Parathyroid adenoma (tissue), 2 donors: Measurements from ENCODE around the gene HMGCL.
A peak's percentile ranks its signal among the peaks of the same experiment; 100 is the strongest.
"Not testable (repeated sequence)": the region's sequence is repeated elsewhere in the genome, so short reads cannot be mapped to it uniquely, and the experiment has no call there.

Source experiments
- H2AFZ ChIP-seq: fragments of 300-600 bp; sonication (generic); one replicate; pipeline ENCODE4 v1.7.0; 2017; ENCODE audit warnings: antibody characterized with exemption, mild to moderate bottlenecking
- H3K27ac ChIP-seq: fragments of 300-600 bp; sonication (generic); one replicate; pipeline ENCODE4 v1.7.0; 2017
- H3K27me3 ChIP-seq: fragments of 300-600 bp; sonication (generic); one replicate; pipeline ENCODE4 v1.7.0; 2017; ENCODE audit warnings: low read length; ENCODE audit not compliant: control insufficient read depth, insufficient read depth
- H3K36me3 ChIP-seq: fragments of 300-600 bp; sonication (generic); one replicate; pipeline ENCODE4 v1.7.0; 2017; ENCODE audit warnings: low read length; ENCODE audit not compliant: control insufficient read depth, insufficient read depth
- H3K4me1 ChIP-seq: fragments of 300-600 bp; sonication (generic); one replicate; pipeline ENCODE4 v1.7.0; 2017; ENCODE audit warnings: control low read depth
- H3K4me2 ChIP-seq: fragments of 300-600 bp; sonication (generic); one replicate; pipeline ENCODE4 v1.7.0; 2017; ENCODE audit warnings: low read length
- H3K4me3 ChIP-seq: fragments of 300-600 bp; sonication (generic); one replicate; pipeline ENCODE4 v1.7.0; 2017; ENCODE audit warnings: low read depth, low read length
- H3K79me2 ChIP-seq: fragments of 300-600 bp; sonication (generic); one replicate; pipeline ENCODE4 v1.7.0; 2017; ENCODE audit warnings: control low read depth
- H3K9ac ChIP-seq: fragments of 300-600 bp; sonication (generic); one replicate; pipeline ENCODE4 v1.7.0; 2017; ENCODE audit warnings: mild to moderate bottlenecking
- H3K9me3 ChIP-seq: fragments of 300-600 bp; sonication (generic); one replicate; pipeline ENCODE4 v1.7.0; 2017; ENCODE audit warnings: low read length; ENCODE audit not compliant: control insufficient read depth
- TF ChIP-seq, protein P1 (sequence below): fragments of 300-600 bp; sonication (generic); IDR thresholded peaks from one replicate; pipeline ENCODE4 v1.7.0; 2017; ENCODE audit warnings: antibody characterized with exemption, mild to moderate bottlenecking
- donor health status: primary hyperparathyroidism.

The HMGCL gene

DNA sequence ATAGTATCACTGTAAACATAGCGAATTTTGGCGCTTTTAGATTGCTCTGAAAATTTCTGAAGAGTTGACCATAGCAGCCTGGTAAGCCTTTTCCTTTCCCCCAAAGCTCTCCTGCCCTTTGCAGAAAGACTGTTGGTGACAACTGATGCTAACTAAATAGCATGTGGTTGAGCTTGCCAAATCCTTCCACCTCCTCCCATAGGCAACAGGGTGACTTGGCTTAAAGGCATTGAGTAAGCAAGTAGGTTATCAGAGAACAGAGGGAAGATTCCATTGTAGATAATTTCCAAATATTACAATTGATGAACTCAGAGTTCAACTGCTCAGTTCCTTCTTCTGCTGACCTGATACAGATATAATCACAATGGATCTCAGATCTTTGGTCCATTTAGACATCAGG lies 19.9 kb upstream of the HMGCL start:
- Histone ChIP-seq H3K9me3 (no peaks in the 10 kb centered on the region), H3K4me2 (no peak overlapping the region), H3K9ac (no peak overlapping the region), H3K27ac (no peak overlapping the region), H3K4me1 (no peaks in the 10 kb centered on the region), H3K79me2 (no peaks in the 10 kb centered on the region), H3K36me3 (no peaks in the 10 kb centered on the region), H3K27me3 (no peaks in the 10 kb centered on the region), H2AFZ (no peak overlapping the region), H3K4me3 (no peak overlapping the region)
- TF ChIP-seq, protein P1, sequence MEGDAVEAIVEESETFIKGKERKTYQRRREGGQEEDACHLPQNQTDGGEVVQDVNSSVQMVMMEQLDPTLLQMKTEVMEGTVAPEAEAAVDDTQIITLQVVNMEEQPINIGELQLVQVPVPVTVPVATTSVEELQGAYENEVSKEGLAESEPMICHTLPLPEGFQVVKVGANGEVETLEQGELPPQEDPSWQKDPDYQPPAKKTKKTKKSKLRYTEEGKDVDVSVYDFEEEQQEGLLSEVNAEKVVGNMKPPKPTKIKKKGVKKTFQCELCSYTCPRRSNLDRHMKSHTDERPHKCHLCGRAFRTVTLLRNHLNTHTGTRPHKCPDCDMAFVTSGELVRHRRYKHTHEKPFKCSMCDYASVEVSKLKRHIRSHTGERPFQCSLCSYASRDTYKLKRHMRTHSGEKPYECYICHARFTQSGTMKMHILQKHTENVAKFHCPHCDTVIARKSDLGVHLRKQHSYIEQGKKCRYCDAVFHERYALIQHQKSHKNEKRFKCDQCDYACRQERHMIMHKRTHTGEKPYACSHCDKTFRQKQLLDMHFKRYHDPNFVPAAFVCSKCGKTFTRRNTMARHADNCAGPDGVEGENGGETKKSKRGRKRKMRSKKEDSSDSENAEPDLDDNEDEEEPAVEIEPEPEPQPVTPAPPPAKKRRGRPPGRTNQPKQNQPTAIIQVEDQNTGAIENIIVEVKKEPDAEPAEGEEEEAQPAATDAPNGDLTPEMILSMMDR: no peak

DNA sequence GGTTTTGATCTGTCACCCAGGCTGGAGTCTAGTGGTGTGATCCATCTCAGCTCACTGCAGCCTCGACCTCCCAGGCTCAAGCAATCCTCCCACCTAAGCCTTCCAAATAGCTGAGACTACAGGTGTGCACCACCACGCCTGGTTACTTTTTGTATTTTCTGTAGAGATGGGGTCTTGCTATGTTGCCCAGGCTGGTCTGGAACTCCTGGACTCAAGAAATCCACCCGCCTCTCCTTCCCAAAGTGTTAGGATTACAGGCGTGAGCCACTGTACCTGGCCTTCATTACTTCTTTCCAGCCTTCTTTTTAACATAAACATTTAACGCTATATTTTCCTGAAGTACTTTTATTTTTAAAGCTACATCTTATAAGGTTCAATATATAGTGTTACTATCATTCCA lies 18.4 kb upstream of the HMGCL start:
- Histone ChIP-seq H3K9ac (no peak overlapping the region), H3K27me3 (no peaks in the 10 kb centered on the region), H3K4me1 (no peaks in the 10 kb centered on the region), H3K27ac (no peak overlapping the region), H3K4me3 (no peak overlapping the region), H3K79me2 (no peaks in the 10 kb centered on the region), H3K9me3 (no peaks in the 10 kb centered on the region), H3K4me2 (no peak overlapping the region), H3K36me3 (no peaks in the 10 kb centered on the region), H2AFZ (no peak overlapping the region)
- TF ChIP-seq, protein P1: no peak

DNA sequence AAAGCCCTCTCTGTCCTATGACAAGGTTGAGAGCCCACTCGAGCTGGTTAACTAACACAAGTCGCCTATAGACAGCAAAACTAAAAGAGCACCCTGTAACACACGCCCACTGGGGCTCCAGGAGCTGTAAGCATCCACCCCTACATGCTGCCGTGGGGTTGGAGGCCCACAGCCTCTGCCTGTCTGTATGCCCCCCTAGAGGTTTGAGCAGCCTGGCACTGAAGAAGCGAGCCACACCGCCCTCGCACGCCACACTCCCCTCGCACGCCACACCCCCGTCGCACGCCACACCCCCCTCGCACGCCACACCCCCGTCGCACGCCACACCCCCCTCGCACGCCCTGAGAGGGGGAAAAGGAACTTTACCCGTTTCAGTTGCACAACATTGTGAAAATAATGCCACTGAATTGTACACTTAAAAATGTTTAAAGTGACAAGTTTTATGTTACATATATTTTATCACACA lies 13.2 kb upstream of the HMGCL start:
- Histone ChIP-seq H3K36me3 (no peaks in the 10 kb centered on the region), H3K27ac (no peak overlapping the region), H3K4me3 (peak overlapping the region; percentile 34), H3K9ac (no peak overlapping the region), H3K79me2 (no peaks in the 10 kb centered on the region), H3K4me1 (no peaks in the 10 kb centered on the region), H3K9me3 (no peaks in the 10 kb centered on the region), H3K4me2 (peak overlapping the region; percentile 62), H2AFZ (peak overlapping the region; percentile 64), H3K27me3 (no peaks in the 10 kb centered on the region)
- TF ChIP-seq, protein P1: no peak

DNA sequence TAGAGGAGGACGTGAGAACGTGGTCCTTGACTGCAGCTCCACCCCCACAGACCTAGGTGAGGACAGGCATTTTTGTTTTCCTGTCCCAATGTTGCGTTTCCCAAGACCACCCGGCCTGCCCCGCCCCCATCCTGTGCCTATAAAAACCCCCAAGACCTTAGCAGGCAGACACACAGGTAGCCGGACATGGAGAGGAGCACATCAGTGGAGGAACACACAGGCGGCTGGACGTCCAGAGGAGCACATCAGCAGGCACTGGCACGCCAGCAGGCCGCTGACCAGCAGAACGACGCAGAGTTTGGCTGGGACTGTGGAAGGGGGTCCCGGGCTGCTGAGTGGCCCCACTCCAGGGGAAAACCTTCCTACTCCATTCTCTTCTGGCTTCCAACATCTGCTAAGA lies 12.7 kb upstream of the HMGCL start:
- H3K4me3 ChIP-seq: no peak overlapping the region
- H3K27me3 ChIP-seq: no peaks in the 10 kb centered on the region

DNA sequence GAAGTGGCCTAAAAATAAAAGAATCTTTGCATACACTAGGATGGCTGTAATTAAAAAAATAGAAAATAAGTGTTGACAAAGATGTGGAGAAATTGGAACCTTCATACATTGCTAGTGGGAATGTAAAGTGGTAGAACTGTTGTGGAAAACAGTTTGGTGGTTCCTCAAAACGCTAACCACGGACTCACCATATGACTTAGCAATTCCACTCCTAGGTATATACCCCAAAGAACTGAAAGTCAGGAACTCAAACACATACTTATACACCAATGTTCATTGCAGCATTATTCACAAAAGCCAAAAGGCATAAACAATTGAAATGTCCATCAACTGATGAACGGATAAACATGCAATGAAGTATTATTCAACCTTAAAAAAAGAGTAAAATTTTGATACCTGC lies 10.8 kb upstream of the HMGCL start:
- Histone ChIP-seq H3K4me1 (no peaks in the 10 kb centered on the region), H3K79me2 (no peaks in the 10 kb centered on the region), H3K4me2 (no peak overlapping the region), H2AFZ (no peak overlapping the region), H3K27me3 (no peaks in the 10 kb centered on the region), H3K36me3 (no peaks in the 10 kb centered on the region), H3K27ac (no peak overlapping the region), H3K9ac (no peak overlapping the region), H3K4me3 (no peak overlapping the region), H3K9me3 (no peaks in the 10 kb centered on the region)
- TF ChIP-seq, protein P1: no peak

More for the DNA sequence above, 12.7 kb upstream of the HMGCL start:
- H3K36me3 ChIP-seq: no peaks in the 10 kb centered on the region
- H3K9ac ChIP-seq: no peak overlapping the region
- H3K4me1 ChIP-seq: no peaks in the 10 kb centered on the region
- H3K27ac ChIP-seq: no peak overlapping the region
- H3K79me2 ChIP-seq: no peaks in the 10 kb centered on the region
- peak overlapping the region; percentile 62 for H3K4me2 ChIP-seq
- H3K9me3 ChIP-seq: no peaks in the 10 kb centered on the region
- TF ChIP-seq, protein P1: no peak
- H2AFZ ChIP-seq: peak overlapping the region; percentile 64

DNA sequence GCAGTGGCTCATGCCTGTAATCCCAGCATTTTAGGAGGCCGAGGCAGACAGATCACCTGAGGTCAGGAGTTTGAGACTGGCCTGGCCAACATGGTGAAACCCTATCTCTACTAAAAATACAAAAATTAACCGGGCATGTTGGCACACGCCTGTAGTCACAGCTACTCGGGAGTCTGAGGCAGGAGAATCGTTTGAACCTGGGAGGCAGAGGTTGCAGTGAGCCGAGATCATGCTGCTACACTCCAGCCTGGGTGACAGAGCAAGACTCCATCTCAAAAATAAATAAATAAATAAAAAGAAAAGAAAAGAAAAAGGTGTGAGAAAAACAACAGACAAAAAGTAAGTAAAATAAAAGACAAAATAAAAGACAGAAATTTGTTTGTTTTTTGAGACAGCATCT lies 8.9 kb upstream of the HMGCL start:
- not testable (repeated sequence) for H3K79me2 ChIP-seq, H3K4me2 ChIP-seq, H3K4me3 ChIP-seq, H3K36me3 ChIP-seq, H3K9ac ChIP-seq, H3K27ac ChIP-seq, H3K4me1 ChIP-seq, H3K27me3 ChIP-seq, H3K9me3 ChIP-seq
- peak overlapping the region; percentile 17 for H2AFZ ChIP-seq
